DMS153 treated with DMSO at 0.1 percent for 48 hours (cell line): Measurements from ENCODE around the gene PRKCSH.
"Not testable (repeated sequence)": the region's sequence is repeated elsewhere in the genome, so short reads cannot be mapped to it uniquely, and the experiment has no call there.

Experiments used
- DNase-seq: peaks from one replicate; lab custom pipeline; 2025; ENCODE audit not compliant: unreplicated experiment; lab: John Stamatoyannopoulos, UW

Gene PRKCSH

GRCh38 chr19:11435057-11435832 is at the start of gene PRKCSH, which contains the start of gene ODAD3:
Gene PRKCSH, plus strand, starts transcription at chr19:11435635. Its CDS starts 483 bp downstream, at chr19:11436118.
Gene ODAD3, minus strand, starts transcription at chr19:11435121. Its CDS starts 105 bp downstream, at chr19:11435016.
- DNase-seq = peak; percentile 100

GRCh38 chr19:11387162-11388034 is 48.0 kb upstream of the PRKCSH start:
- DNase-seq = peak; percentile 42

- no peak for DNase-seq
These were observed 45.1 kb upstream of the PRKCSH start for GRCh38 chr19:11390359-11390758.

- no peak for DNase-seq
These were observed 44.3 kb upstream of the PRKCSH start for GRCh38 chr19:11390933-11391680.

GRCh38 chr19:11397089-11397610 is 38.3 kb upstream of the PRKCSH start:
- DNase-seq = no peak

GRCh38 chr19:11399667-11400066 is 35.8 kb upstream of the PRKCSH start:
- DNase-seq = no peak

- no peak for DNase-seq
These were observed 34.6 kb upstream of the PRKCSH start for GRCh38 chr19:11400798-11401197.

- no peak for DNase-seq
These were observed 33.5 kb upstream of the PRKCSH start for GRCh38 chr19:11401808-11402543.

GRCh38 chr19:11404588-11405222 is 30.7 kb upstream of the PRKCSH start:
- no peak for DNase-seq

GRCh38 chr19:11405846-11406643 is 29.4 kb upstream of the PRKCSH start:
- no peak for DNase-seq

GRCh38 chr19:11406703-11407236 is 28.7 kb upstream of the PRKCSH start:
- not testable (repeated sequence) for DNase-seq

- no peak for DNase-seq
These were observed 26.8 kb upstream of the PRKCSH start for GRCh38 chr19:11408591-11408990.

- no peak for DNase-seq
These were observed 24.8 kb upstream of the PRKCSH start for GRCh38 chr19:11410682-11411081.

- DNase-seq = no peak
These were observed 20.9 kb upstream of the PRKCSH start for GRCh38 chr19:11414544-11414943.

GRCh38 chr19:11416346-11417052 is 18.9 kb upstream of the PRKCSH start:
- no peak for DNase-seq

GRCh38 chr19:11418094-11418548 is 17.3 kb upstream of the PRKCSH start:
- peak; percentile 61 for DNase-seq

GRCh38 chr19:11418549-11419506 is 16.6 kb upstream of the PRKCSH start, which contains the start of gene RGL3:
Gene RGL3, minus strand, starts transcription at chr19:11419314. Its CDS starts 36 bp downstream, at chr19:11419278.
- peak; percentile 18 for DNase-seq
